Measurements from ENCODE around the gene ZNF341. TPM values are rescaled to one million over a fixed set of nuclear protein-coding genes. Genes with fewer than 3 reads are reported as not detected.

The ZNF341 gene
- polyA plus RNA-seq, 1 donor from 2014 or later, result 1.2 TPM

DNA sequence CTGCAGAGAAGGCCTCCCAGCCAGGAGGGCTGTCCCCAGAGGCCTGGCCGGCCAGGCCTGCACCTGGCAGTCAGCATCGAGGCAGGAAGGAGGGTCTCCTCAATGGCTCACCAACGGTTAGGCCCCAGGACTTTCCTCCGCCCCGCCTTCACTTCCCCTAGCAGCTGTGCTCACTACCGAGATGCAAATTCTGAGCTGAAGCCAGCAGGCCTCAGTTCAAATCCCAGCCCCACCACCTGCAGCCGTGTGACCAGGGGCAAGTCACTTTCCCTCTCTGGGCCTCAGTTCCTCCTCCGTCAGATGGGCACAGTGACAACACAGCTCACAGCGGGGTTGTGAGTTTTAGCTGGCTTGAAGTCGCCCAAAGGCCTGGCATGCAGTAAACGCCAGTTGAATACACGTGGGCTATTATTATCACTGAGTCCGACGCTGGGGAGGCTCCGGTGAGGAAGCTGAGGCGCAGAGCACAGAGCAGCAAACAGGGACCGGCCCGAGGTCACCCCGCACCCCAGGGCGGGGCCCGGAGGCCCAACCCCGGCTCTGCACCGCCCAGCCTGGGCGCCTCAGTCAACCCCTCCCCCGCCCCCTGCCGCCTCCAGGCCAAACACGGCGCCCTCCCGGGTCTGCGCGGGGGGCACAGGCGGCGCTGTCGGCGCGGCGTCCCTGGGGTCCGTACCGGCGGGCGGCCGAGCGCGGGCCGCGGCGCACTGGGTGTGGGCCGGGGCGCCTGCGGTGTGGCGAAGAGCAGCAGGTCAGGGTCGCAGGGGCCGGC is 46.3 kb upstream of the ZNF341 start:
- Histone ChIP-seq H2AFZ (ENCODE audit: low read depth, low read length) (no peak overlapping the region), H4K20me1 (ENCODE audit: insufficient read depth) (no peaks in the 10 kb centered on the region), H3F3A (ENCODE audit: insufficient read depth, low read length, poor library complexity, severe bottlenecking) (no peaks in the 10 kb centered on the region), H3K9ac (ENCODE audit: low read length) (peak overlapping the region; percentile 12), H3K79me2 (replicated peaks; ENCODE audit: insufficient read depth, low read length) (peaks cover 10% of the 10 kb centered on the region), H3K36me3 (ENCODE audit: insufficient read depth, low read length) (no peaks in the 10 kb centered on the region), H3K9me3 (ENCODE audit: low read length) (no peaks in the 10 kb centered on the region), H3K27ac (ENCODE audit: low read length) (no peak overlapping the region), H3K4me2 (ENCODE audit: low read length) (no peak overlapping the region), H3K4me3 (ENCODE audit: low read length) (peak overlapping the region; percentile 59), H3K9me2 (ENCODE audit: insufficient read depth, low read length) (no peaks in the 10 kb centered on the region), H3K27me3 (ENCODE audit: insufficient read depth, low read depth, low read length) (no peaks in the 10 kb centered on the region)
- TF ChIP-seq EZH2 (IDR thresholded peaks at IDR 0.05; ENCODE audit: borderline replicate concordance, insufficient read depth, low read length, poor library complexity, severe bottlenecking) (no peak), EP300 (conservative IDR thresholded peaks at IDR 0.05; ENCODE audit: poor library complexity, severe bottlenecking) (no peak), RAD21 (conservative IDR thresholded peaks at IDR 0.05) (no peak), TAF1 (IDR thresholded peaks at IDR 0.05; ENCODE audit: low read depth) (no peak), SMC3 (conservative IDR thresholded peaks at IDR 0.05; ENCODE audit: poor library complexity) (no peak), POLR2AphosphoS5 (IDR thresholded peaks at IDR 0.05) (no peak), MXI1 (conservative IDR thresholded peaks at IDR 0.05; ENCODE audit: poor library complexity, severe bottlenecking) (no peak)
- TF ChIP-seq, protein P1, sequence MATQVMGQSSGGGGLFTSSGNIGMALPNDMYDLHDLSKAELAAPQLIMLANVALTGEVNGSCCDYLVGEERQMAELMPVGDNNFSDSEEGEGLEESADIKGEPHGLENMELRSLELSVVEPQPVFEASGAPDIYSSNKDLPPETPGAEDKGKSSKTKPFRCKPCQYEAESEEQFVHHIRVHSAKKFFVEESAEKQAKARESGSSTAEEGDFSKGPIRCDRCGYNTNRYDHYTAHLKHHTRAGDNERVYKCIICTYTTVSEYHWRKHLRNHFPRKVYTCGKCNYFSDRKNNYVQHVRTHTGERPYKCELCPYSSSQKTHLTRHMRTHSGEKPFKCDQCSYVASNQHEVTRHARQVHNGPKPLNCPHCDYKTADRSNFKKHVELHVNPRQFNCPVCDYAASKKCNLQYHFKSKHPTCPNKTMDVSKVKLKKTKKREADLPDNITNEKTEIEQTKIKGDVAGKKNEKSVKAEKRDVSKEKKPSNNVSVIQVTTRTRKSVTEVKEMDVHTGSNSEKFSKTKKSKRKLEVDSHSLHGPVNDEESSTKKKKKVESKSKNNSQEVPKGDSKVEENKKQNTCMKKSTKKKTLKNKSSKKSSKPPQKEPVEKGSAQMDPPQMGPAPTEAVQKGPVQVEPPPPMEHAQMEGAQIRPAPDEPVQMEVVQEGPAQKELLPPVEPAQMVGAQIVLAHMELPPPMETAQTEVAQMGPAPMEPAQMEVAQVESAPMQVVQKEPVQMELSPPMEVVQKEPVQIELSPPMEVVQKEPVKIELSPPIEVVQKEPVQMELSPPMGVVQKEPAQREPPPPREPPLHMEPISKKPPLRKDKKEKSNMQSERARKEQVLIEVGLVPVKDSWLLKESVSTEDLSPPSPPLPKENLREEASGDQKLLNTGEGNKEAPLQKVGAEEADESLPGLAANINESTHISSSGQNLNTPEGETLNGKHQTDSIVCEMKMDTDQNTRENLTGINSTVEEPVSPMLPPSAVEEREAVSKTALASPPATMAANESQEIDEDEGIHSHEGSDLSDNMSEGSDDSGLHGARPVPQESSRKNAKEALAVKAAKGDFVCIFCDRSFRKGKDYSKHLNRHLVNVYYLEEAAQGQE (IDR thresholded peaks at IDR 0.05; ENCODE audit: borderline replicate concordance), result no peak
- TF ChIP-seq, protein P2, sequence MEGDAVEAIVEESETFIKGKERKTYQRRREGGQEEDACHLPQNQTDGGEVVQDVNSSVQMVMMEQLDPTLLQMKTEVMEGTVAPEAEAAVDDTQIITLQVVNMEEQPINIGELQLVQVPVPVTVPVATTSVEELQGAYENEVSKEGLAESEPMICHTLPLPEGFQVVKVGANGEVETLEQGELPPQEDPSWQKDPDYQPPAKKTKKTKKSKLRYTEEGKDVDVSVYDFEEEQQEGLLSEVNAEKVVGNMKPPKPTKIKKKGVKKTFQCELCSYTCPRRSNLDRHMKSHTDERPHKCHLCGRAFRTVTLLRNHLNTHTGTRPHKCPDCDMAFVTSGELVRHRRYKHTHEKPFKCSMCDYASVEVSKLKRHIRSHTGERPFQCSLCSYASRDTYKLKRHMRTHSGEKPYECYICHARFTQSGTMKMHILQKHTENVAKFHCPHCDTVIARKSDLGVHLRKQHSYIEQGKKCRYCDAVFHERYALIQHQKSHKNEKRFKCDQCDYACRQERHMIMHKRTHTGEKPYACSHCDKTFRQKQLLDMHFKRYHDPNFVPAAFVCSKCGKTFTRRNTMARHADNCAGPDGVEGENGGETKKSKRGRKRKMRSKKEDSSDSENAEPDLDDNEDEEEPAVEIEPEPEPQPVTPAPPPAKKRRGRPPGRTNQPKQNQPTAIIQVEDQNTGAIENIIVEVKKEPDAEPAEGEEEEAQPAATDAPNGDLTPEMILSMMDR (IDR thresholded peaks at IDR 0.05; ENCODE audit: poor library complexity, severe bottlenecking), result no peak

DNA sequence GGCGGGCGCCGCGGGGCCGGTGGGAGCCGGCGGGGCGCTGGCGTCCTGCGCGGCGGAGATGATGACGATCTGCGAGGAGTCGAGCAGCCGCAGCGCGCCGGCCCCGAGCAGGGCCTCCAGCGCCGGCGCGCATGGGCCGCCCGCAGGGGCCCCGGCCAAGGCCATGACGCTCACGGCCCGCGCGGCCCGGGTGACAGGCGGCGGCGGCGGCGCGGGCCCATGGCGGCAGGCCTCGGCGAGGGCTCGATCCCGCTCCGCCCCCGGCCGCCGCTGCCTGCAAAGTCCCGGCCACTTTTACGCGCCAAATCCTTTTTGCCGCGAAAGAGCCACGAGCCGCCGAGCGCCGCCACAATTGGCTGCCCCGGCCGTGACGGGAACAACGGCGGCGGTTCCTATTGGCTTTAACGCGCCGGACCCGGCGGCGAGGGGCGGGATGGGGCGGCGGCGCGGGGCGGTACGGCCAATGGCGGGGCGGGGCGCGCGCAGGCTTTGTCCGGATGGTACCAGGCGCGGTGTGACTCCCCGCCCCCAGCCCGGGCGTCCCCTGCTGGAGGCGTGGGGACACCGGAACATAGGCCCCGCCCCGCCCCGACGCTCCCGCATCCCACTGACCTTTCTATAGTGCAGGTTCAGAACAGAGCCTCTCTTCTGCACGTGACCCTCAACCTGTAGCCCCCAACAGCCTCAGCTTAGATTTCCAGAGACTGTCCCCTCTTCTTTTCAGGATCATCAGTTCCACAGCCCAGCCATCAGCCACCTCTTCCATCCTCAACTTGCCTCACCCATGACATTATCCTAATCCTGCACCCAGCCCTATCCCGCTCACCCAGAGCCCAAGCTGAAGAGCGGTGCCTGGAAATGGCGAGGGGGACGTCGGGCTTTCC is 45.5 kb upstream of the ZNF341 start, which contains the start of gene E2F1:
Gene E2F1, minus strand, starts transcription at position 286 of the 884 bp plus-strand sequence. Its CDS starts 121 bp downstream, at position 165.
- H3K36me3 ChIP-seq (ENCODE audit: insufficient read depth, low read length), result no peaks in the 10 kb centered on the region
- no peaks in the 10 kb centered on the region for H3F3A ChIP-seq (ENCODE audit: insufficient read depth, low read length, poor library complexity, severe bottlenecking)
- peak within 1 kb of the TSS; percentile 96 for H2AFZ ChIP-seq (ENCODE audit: low read depth, low read length)
- H3K4me3 ChIP-seq (ENCODE audit: low read length), result peak within 1 kb of the TSS; percentile 66
- TF ChIP-seq, protein P1 (IDR thresholded peaks at IDR 0.05; ENCODE audit: borderline replicate concordance), result no peak
- TF ChIP-seq EZH2 (IDR thresholded peaks at IDR 0.05; ENCODE audit: borderline replicate concordance, insufficient read depth, low read length, poor library complexity, severe bottlenecking) (no peak), RAD21 (conservative IDR thresholded peaks at IDR 0.05) (peak; percentile 27), SMC3 (conservative IDR thresholded peaks at IDR 0.05; ENCODE audit: poor library complexity) (peak; percentile 53), EP300 (conservative IDR thresholded peaks at IDR 0.05; ENCODE audit: poor library complexity, severe bottlenecking) (no peak), MXI1 (conservative IDR thresholded peaks at IDR 0.05; ENCODE audit: poor library complexity, severe bottlenecking) (peak; percentile 96), POLR2AphosphoS5 (IDR thresholded peaks at IDR 0.05) (peak; percentile 44), TAF1 (IDR thresholded peaks at IDR 0.05; ENCODE audit: low read depth) (no peak)
- TF ChIP-seq, protein P2 (IDR thresholded peaks at IDR 0.05; ENCODE audit: poor library complexity, severe bottlenecking), result peak; percentile 65
- no peaks in the 10 kb centered on the region for H3K27me3 ChIP-seq (ENCODE audit: insufficient read depth, low read depth, low read length)
- peak within 1 kb of the TSS; percentile 63 for H3K9ac ChIP-seq (ENCODE audit: low read length)
- H4K20me1 ChIP-seq (ENCODE audit: insufficient read depth), result no peaks in the 10 kb centered on the region
- peaks cover 10% of the 10 kb centered on the region for H3K79me2 ChIP-seq (replicated peaks; ENCODE audit: insufficient read depth, low read length)
- H3K9me2 ChIP-seq (ENCODE audit: insufficient read depth, low read length), result no peaks in the 10 kb centered on the region
- H3K4me2 ChIP-seq (ENCODE audit: low read length), result peak within 1 kb of the TSS; percentile 39
- H3K27ac ChIP-seq (ENCODE audit: low read length), result peak within 1 kb of the TSS; percentile 56
- no peaks in the 10 kb centered on the region for H3K9me3 ChIP-seq (ENCODE audit: low read length)

All from neural cell (in vitro differentiated cells).